ENCODE data around the gene RHOT2. TPM values are rescaled to one million over a fixed set of nuclear protein-coding genes. Genes with fewer than 3 reads are reported as not detected.

Gene RHOT2
- total and polyA plus RNA-seq, 10 of the 15 experiments (the other 5 are each of a cell fraction or from before 2014, with no cell fraction given) = 3.7 to 174 (median 69.8) TPM

- no peak for TF ChIP-seq NFXL1 (IDR thresholded peaks at IDR 0.05; ENCODE audit: borderline replicate concordance)
Measured at GRCh38 chr16:721765-722540, 54.0 kb downstream of the RHOT2 start (continued).

DNA sequence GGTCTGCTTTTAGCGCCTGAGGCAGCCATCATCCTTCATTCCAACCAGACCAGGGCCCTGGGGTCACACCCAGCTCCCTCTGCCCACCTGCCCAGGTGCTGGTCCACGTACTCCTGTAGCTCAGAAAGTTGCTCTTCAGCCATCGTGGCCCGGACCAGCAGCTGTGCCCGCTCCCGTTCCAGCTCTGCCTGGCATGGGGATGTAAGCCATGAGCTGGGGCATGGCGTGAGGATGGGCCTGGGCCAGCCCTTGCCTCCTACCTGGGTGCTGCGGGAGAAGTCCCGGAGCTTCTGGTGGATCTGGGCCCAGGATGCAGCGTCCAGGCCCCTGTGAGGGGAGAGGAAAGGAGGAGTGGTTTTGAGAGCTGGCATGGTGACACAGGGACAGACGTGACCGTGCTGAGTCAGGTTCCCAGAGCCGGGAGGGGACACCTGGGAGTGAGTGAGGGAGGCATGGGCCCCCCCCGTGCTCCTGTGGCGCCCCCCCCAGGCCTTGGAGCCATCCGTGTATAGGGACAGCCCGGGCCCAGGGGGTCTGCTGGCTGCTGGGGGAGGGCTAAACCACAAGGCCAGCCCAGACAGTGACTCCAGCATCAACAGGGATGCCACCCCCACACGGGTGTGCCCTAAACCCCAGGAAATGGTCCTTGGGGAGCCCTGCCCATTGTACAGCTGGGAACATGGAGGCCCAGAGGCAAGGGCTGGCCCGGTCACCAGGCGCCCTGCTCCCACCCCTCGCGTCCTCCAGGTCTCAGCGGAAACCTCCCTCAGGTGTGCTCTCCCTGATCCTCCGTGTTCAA, 55.1 kb downstream of the RHOT2 start:
- ATAC-seq = no peak
- Histone ChIP-seq H3K27me3 (replicated peaks in 1 of 2; ENCODE audit: control insufficient read depth in 2 of 2, insufficient read depth in 2 of 2, low read length in 1 of 2) (no peaks in the 10 kb centered on the region), H3K4me2 (ENCODE audit: control insufficient read depth, insufficient read depth) (no peak overlapping the region), H3K36me3 (ENCODE audit: control insufficient read depth in 2 of 2, insufficient read depth in 2 of 2, low read length in 1 of 2) (no peaks in the 10 kb centered on the region), H3K4me3 (no peak overlapping the region), H4K20me1 (ENCODE audit: control insufficient read depth, insufficient read depth) (no peaks in the 10 kb centered on the region), H3K27ac (ENCODE audit: control insufficient read depth, insufficient read depth) (no peak overlapping the region), H3K4me1 (ENCODE audit: control insufficient read depth, insufficient read depth, low read length) (peaks cover 20% of the 10 kb centered on the region), H3K9ac (ENCODE audit: control insufficient read depth, insufficient read depth, low read length) (no peak overlapping the region), H3K9me3 (replicated peaks; ENCODE audit: control insufficient read depth, insufficient read depth, low read length) (no peaks in the 10 kb centered on the region), H3K79me2 (ENCODE audit: control insufficient read depth, insufficient read depth, low read length) (no peaks in the 10 kb centered on the region; the same call in none of the 2 replicates), H2AFZ (ENCODE audit: control insufficient read depth, low read depth, low read length) (no peak overlapping the region)
- ChIA-PET CTCF (interaction anchor here (0.7 to 1.4 kb wide), 3 partner anchors 13 to 63 kb away, joined by 3 to 4 read pairs (median 3); no protein-coding TSS in a partner anchor), SMC1A (ENCODE audit: uncharacterized antibody, unreplicated experiment) (no interaction called here), RAD21 (ENCODE audit: unreplicated experiment) (interaction anchor here (0.5 kb wide), 1 partner anchor 15 kb away, joined by 3 read pairs; no protein-coding TSS in a partner anchor), POLR2A (interaction anchor here (0.8 to 1.0 kb wide), 2 partner anchors 13 to 42 kb away, joined by 3 read pairs; no protein-coding TSS in a partner anchor)
- FAIRE-seq = no peak
- WGBS (ENCODE audit: insufficient coverage, insufficient replicate concordance, low lambda C conversion rate, missing lambda C conversion rate) = 86% methylated on average over 24 of the region's 24 CpGs
- no peak for DNase-seq (ENCODE audit: low read depth, low spot score)
- in situ Hi-C loops (cut with MboI) = no loop called here
- intact Hi-C loops (cut with micrococcal nuclease; ENCODE audit: unreplicated experiment) = no loop called here
- TF ChIP-seq RUNX3 (IDR thresholded peaks at IDR 0.05; ENCODE audit: low read length) = no peak
- no peak for TF ChIP-seq RB1 (IDR thresholded peaks at IDR 0.05; ENCODE audit: borderline replicate concordance)
- no peak for TF ChIP-seq SMARCA5 (IDR thresholded peaks at IDR 0.05)
- BruUV-seq (replicated peaks) = no TSS peak

Data from GM12878 (cell line).